Fibroblast of mammary gland (primary cell): ENCODE data around the gene CCDC38.
A peak's percentile ranks its signal among the peaks of the same experiment; 100 is the strongest.

Experiments
- DNase-seq: peaks from one replicate; pipeline ENCODE4 v3.0.0-alpha.2; 2010; ENCODE audit warnings: low read depth
- H3K4me3 ChIP-seq: 2 replicates; pipeline ENCODE4 v1.5.1; 2011; ENCODE audit warnings: low read depth, mild to moderate bottlenecking, low read length, moderate library complexity; ENCODE audit not compliant: control insufficient read depth
- TF ChIP-seq, protein P1 (sequence below): conservative IDR thresholded peaks from 2 replicates; pipeline ENCODE4 v1.5.1; 2011; ENCODE audit warnings: low read depth, low read length, inconsistent platforms; ENCODE audit not compliant: control insufficient read depth, insufficient read depth

CCDC38 gene

DNA sequence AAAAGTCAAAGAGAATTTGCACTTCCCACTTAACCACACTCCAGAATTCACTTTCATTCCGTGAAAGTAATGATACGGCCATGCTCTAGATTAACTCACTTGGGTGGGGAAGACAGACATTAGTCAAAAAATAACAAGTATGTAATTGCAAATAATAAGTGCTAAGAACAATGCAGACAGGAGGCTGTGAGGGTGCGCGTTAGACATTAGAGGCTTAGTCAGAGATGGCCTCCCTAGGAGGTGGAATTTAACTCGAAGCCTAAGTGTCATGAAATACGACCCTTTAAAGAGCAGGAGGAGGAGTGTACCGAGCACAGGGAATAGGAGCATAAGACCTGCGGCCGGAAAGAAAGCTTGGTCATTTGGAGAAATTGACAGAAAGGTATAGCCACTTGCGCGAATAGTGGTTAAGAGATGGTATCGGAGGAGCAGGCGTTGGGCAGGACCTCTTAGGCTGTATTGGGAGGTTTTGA, 83.0 kb downstream of the CCDC38 start:
- peak; percentile 43 for DNase-seq
- H3K4me3 ChIP-seq = peak overlapping the region; percentile 77
- TF ChIP-seq, protein P1, sequence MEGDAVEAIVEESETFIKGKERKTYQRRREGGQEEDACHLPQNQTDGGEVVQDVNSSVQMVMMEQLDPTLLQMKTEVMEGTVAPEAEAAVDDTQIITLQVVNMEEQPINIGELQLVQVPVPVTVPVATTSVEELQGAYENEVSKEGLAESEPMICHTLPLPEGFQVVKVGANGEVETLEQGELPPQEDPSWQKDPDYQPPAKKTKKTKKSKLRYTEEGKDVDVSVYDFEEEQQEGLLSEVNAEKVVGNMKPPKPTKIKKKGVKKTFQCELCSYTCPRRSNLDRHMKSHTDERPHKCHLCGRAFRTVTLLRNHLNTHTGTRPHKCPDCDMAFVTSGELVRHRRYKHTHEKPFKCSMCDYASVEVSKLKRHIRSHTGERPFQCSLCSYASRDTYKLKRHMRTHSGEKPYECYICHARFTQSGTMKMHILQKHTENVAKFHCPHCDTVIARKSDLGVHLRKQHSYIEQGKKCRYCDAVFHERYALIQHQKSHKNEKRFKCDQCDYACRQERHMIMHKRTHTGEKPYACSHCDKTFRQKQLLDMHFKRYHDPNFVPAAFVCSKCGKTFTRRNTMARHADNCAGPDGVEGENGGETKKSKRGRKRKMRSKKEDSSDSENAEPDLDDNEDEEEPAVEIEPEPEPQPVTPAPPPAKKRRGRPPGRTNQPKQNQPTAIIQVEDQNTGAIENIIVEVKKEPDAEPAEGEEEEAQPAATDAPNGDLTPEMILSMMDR = no peak

- H3K4me3 ChIP-seq = peak within 1 kb of the TSS; percentile 77
- peak; percentile 97 for DNase-seq
- TF ChIP-seq, protein P1 = peak; percentile 8
These were observed 83.7 kb downstream of the CCDC38 start, which contains the start of gene SNRPF for GRCh38 chr12:95858451-95859343. TSS of gene SNRPF (plus strand) at chr12:95858952. CDS start at chr12:95859074, 122 bp downstream.

DNA sequence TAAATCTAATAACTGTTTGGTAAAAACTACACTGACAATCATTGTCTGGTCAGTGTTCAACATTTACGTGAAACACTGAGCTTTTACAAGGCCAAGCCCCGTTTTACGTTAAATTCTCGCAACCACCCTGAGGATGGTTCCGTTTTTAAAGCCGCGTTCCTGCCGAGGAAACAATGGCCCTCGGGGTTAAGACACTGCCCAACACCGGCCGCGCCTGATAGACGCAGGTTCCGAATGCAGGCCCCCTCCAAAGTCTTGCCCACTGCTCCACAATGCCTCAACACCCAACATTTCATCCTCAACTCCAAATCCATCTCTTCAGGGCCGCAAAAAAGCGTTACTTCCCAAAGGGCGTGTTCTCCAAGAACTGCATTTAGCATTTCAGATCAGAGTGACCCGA, 84.6 kb downstream of the CCDC38 start:
- TF ChIP-seq, protein P1 = no peak
- H3K4me3 ChIP-seq = no peak overlapping the region
- DNase-seq = no peak

- TF ChIP-seq, protein P1 = no peak
- no peak overlapping the region for H3K4me3 ChIP-seq
- DNase-seq = no peak
These were observed 85.3 kb downstream of the CCDC38 start for GRCh38 chr12:95857156-95857555.

- TF ChIP-seq, protein P1 = no peak
- H3K4me3 ChIP-seq = no peak overlapping the region
- no peak for DNase-seq
These were observed 90.3 kb downstream of the CCDC38 start for GRCh38 chr12:95852133-95852532.

DNA sequence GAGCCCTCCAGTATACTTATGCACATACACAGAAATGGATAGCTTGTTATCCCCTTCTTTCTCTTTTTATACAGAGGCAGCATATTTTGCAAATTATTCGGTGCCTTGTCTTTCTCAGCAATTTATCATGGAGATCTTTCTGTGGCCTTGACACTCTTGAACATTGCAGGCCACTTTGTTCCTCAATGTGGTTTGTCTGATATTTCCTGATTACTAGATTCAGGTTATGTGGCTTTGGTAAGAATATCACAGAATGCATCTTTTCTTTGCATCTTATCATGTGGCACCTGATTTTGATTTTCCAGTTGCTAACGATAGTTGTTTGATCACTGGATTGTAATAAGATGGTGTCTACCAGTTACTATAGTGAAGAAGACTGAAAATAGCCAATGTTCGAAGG, 90.8 kb downstream of the CCDC38 start:
- no peak for DNase-seq
- no peak overlapping the region for H3K4me3 ChIP-seq

More for the DNA sequence above, 90.8 kb downstream of the CCDC38 start:
- TF ChIP-seq, protein P1 = no peak
